Measurements from ENCODE around the gene WHAMM. TPM values are rescaled to one million over a fixed set of nuclear protein-coding genes. Genes with fewer than 3 reads are reported as not detected.
A peak's percentile ranks its signal among the peaks of the same experiment; 100 is the strongest.

The WHAMM gene
- total RNA-seq, 6 experiments from 2014 or later: 3.7 to 6.5 (median 4.7) TPM

DNA sequence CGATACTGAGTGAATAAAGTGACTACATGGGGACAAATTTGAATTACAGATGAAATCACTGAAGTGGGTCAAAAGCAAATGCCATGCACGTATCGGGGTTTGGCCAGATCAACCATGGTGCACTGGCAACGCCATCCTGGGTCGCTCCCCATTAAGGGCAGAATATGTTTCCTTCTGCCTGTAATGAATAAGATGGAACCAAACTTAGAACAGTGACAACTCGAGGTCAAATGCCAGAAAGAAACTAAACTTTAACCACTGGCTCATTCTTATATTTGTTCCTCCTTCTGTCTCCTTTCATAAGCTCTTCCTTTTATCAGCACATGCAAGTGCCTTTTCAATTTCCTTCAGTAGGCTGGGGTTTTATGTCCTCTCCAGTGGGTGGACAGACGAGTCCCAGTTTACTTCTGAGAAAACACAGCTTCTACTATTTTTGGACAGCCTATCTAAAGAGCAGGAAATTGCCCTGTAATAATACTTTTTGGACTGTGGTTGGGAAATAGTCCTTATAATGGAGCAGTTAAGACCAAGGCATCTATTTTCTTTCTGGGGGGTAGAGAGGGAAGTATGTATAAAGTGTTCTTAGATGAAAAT lies 61.4 kb downstream of the WHAMM start:
- DNase-seq (peak in 1 of 3 donors; percentile 6), ATAC-seq (peak in 3 of 4 donors; percentile 7 to 55 (median 53))
- no peaks in the 10 kb centered on the region for H3K9me3 ChIP-seq
- WGBS (ENCODE audit: insufficient coverage, low coverage, low lambda C conversion rate, missing lambda C conversion rate): 51% methylated on average over 7 of the region's 7 CpGs
- TF ChIP-seq POLR2A (IDR thresholded peaks at IDR 0.05): no peak
- TF ChIP-seq, protein P1, sequence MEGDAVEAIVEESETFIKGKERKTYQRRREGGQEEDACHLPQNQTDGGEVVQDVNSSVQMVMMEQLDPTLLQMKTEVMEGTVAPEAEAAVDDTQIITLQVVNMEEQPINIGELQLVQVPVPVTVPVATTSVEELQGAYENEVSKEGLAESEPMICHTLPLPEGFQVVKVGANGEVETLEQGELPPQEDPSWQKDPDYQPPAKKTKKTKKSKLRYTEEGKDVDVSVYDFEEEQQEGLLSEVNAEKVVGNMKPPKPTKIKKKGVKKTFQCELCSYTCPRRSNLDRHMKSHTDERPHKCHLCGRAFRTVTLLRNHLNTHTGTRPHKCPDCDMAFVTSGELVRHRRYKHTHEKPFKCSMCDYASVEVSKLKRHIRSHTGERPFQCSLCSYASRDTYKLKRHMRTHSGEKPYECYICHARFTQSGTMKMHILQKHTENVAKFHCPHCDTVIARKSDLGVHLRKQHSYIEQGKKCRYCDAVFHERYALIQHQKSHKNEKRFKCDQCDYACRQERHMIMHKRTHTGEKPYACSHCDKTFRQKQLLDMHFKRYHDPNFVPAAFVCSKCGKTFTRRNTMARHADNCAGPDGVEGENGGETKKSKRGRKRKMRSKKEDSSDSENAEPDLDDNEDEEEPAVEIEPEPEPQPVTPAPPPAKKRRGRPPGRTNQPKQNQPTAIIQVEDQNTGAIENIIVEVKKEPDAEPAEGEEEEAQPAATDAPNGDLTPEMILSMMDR (IDR thresholded peaks at IDR 0.05): no peak
- H3K4me3 ChIP-seq: no peak overlapping the region
- no peaks in the 10 kb centered on the region for H3K27me3 ChIP-seq
- H3K4me1 ChIP-seq: peaks cover 0 to 14% (median 0%) of the 10 kb centered on the region in 4 donors
- peaks cover 0 to 8% (median 0%) of the 10 kb centered on the region in 4 donors for H3K36me3 ChIP-seq
- intact Hi-C loops (cut with DNase I): no loop called here
- peak overlapping the region in 1 of 3 donors; percentile 27 for H3K27ac ChIP-seq

DNA sequence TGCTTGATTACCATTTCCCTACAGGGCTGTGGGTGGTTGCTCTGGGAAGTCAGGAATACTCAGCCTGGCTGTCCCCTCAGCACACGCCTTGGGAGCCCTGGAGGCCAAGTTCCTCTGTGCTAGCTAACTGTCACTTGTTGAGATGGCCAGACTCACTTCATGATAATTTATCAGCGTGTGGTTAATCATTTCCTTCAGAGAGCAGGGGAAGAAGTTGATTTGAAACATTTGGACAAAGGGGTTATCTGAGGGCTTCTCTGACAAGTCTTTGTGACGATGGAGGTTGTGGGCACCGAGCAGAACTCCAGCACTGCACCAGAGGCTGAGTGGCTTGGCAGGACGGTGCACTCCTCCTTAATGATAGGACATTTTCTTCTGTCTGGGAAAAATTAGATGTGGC lies 61.9 kb downstream of the WHAMM start:
- Histone ChIP-seq H3K4me1 (peaks cover 0 to 14% (median 0%) of the 10 kb centered on the region in 4 donors), H3K36me3 (peaks cover 0 to 8% (median 0%) of the 10 kb centered on the region in 4 donors), H3K27ac (peak overlapping the region in 1 of 3 donors; percentile 27), H3K9me3 (no peaks in the 10 kb centered on the region), H3K27me3 (no peaks in the 10 kb centered on the region), H3K4me3 (no peak overlapping the region)
- DNase-seq: peak in 1 of 3 donors; percentile 41
- intact Hi-C loops (cut with DNase I): no loop called here
- no peak for TF ChIP-seq POLR2A (IDR thresholded peaks at IDR 0.05)
- TF ChIP-seq, protein P1 (IDR thresholded peaks at IDR 0.05): no peak
- ATAC-seq: peak; percentile 65 to 82 (median 74)
- 22% methylated on average over 5 of the region's 5 CpGs for WGBS (ENCODE audit: insufficient coverage, low coverage, low lambda C conversion rate, missing lambda C conversion rate)

DNA sequence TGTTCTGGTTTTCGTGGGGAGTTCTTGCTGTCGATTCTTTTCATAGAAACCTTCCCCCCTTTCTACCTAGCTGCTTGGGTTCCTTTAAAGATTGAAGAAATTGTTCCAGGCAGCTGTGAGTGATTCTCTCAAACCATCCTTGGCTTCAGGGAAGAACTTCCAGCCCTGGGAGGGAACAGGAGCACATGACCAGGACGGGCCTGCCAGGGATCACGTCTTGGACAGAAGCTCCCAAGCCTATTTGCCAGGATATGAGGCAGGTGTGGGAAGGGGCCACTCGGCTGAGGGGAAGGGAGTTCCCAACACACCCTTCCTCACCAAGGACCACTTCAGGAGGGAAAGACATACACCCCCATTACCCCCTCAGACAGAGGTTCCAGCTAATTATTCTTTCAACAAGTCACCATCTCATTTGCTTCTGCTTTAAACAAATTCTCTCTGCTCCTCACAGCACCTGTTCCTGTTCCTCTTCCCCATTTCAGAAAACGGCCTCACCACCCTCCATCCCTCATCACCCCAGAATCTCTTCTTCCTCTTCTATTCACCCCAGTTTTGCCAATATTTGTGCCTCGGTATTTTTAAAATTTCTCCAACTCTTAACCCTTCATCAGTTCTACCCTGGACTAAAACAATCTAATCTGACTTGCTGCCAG lies 62.5 kb downstream of the WHAMM start:
- no peak for TF ChIP-seq POLR2A (IDR thresholded peaks at IDR 0.05)
- TF ChIP-seq, protein P1 (IDR thresholded peaks at IDR 0.05): no peak
- no peaks in the 10 kb centered on the region for H3K27me3 ChIP-seq
- H3K4me1 ChIP-seq: peaks cover 0 to 14% (median 0%) of the 10 kb centered on the region in 4 donors
- H3K9me3 ChIP-seq: no peaks in the 10 kb centered on the region
- H3K4me3 ChIP-seq: no peak overlapping the region
- intact Hi-C loops (cut with DNase I): no loop called here
- DNase-seq: peak in 1 of 3 donors; percentile 25
- peaks cover 0 to 8% (median 0%) of the 10 kb centered on the region in 4 donors for H3K36me3 ChIP-seq
- 65% methylated on average over 6 of the region's 7 CpGs for WGBS (ENCODE audit: insufficient coverage, low coverage, low lambda C conversion rate, missing lambda C conversion rate)
- H3K27ac ChIP-seq: no peak overlapping the region
- peak in 1 of 4 donors; percentile 14 for ATAC-seq

DNA sequence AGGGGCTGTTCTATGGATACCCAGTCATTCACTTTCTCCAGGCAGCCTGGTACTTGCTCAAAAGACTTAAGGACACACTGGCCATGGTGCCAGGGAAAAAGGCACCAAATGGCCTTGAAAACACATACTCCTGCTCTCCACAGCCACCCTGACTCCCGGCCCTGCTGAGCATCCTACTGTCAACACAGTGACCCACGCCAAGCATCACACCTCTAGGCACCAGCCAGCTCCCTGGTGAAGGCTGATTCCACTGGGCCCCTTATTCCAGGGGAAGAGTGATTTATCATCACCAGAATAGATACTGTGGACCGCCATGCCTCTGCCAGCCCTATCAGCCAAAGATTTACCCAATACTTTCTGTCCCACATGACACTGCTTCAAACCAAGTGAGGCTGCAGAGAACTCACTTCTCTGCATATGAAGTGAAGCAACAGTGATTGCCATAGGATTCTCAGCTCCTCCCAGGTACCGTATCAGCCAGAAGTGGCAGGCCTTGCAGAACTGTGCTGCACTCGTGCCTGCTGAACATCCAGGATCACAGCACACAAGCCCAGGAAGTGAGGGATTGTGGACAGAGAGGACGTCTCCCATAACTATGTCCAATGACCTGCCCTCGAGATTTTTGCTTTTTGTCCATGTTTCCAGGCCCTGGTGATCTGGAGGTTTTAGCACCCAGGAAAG lies 63.7 kb downstream of the WHAMM start:
- Histone ChIP-seq H3K27ac (no peak overlapping the region), H3K9me3 (no peaks in the 10 kb centered on the region), H3K27me3 (no peaks in the 10 kb centered on the region), H3K4me1 (peaks cover 0 to 14% (median 0%) of the 10 kb centered on the region in 4 donors), H3K36me3 (peaks cover 0 to 8% (median 0%) of the 10 kb centered on the region in 4 donors), H3K4me3 (no peak overlapping the region)
- TF ChIP-seq, protein P1 (IDR thresholded peaks at IDR 0.05): no peak
- TF ChIP-seq POLR2A (IDR thresholded peaks at IDR 0.05): no peak
- 91% methylated on average over 5 of the region's 7 CpGs for WGBS (ENCODE audit: insufficient coverage, low coverage, low lambda C conversion rate, missing lambda C conversion rate)
- ATAC-seq (no peak), DNase-seq (no peak)
- intact Hi-C loops (cut with DNase I): no loop called here
